Measurements from ENCODE around the gene CRYZL1.
"Not testable (repeated sequence)": the region's sequence is repeated elsewhere in the genome, so short reads cannot be mapped to it uniquely, and the experiment has no call there.

Gene CRYZL1

GRCh38 chr21:33619726-33620125 is 21.8 kb downstream of the CRYZL1 start:
- no peak for DNase-seq

- no peak for DNase-seq
Observed at GRCh38 chr21:33618407-33618806, 23.1 kb downstream of the CRYZL1 start.

- DNase-seq: not testable (repeated sequence)
Observed at GRCh38 chr21:33617565-33617964, 24.0 kb downstream of the CRYZL1 start.

GRCh38 chr21:33611006-33611744 is 30.4 kb downstream of the CRYZL1 start:
- no peak for DNase-seq

- DNase-seq: no peak
Observed at GRCh38 chr21:33608559-33608958, 33.0 kb downstream of the CRYZL1 start.

- DNase-seq: no peak
Observed at GRCh38 chr21:33598051-33598450, 43.5 kb downstream of the CRYZL1 start.

GRCh38 chr21:33588485-33589335 is 52.8 kb downstream of the CRYZL1 start, which contains the start of gene DONSON:
Gene DONSON, minus strand, starts transcription at chr21:33588684. Its CDS starts 43 bp downstream, at chr21:33588641.
- peak; percentile 87 for DNase-seq

- no peak for DNase-seq
Observed at GRCh38 chr21:33587792-33588484, 53.6 kb downstream of the CRYZL1 start.

GRCh38 chr21:33586927-33587326 is 54.6 kb downstream of the CRYZL1 start:
- DNase-seq: no peak

- DNase-seq: no peak
Observed at GRCh38 chr21:33584455-33584854, 57.1 kb downstream of the CRYZL1 start.

GRCh38 chr21:33578959-33579542 is 62.5 kb downstream of the CRYZL1 start:
- DNase-seq: no peak

- no peak for DNase-seq
Observed at GRCh38 chr21:33578214-33578613, 63.3 kb downstream of the CRYZL1 start.

- DNase-seq: not testable (repeated sequence)
Observed at GRCh38 chr21:33576741-33577141, 64.8 kb downstream of the CRYZL1 start.

- DNase-seq: no peak
Observed at GRCh38 chr21:33572350-33572749, 69.2 kb downstream of the CRYZL1 start.

GRCh38 chr21:33569991-33570390 is 71.5 kb downstream of the CRYZL1 start:
- no peak for DNase-seq

GRCh38 chr21:33568448-33568847 is 73.1 kb downstream of the CRYZL1 start:
- DNase-seq: no peak

- DNase-seq: no peak
Observed at GRCh38 chr21:33567914-33568313, 73.6 kb downstream of the CRYZL1 start.

- DNase-seq: no peak
Observed at GRCh38 chr21:33566514-33566913, 75.0 kb downstream of the CRYZL1 start.

GRCh38 chr21:33562389-33562788 is 79.2 kb downstream of the CRYZL1 start:
- no peak for DNase-seq

GRCh38 chr21:33561373-33561772 is 80.2 kb downstream of the CRYZL1 start:
- no peak for DNase-seq

- no peak for DNase-seq
Observed at GRCh38 chr21:33560965-33561364, 80.6 kb downstream of the CRYZL1 start.

GRCh38 chr21:33559813-33560212 is 81.7 kb downstream of the CRYZL1 start:
- no peak for DNase-seq

Data from activated naive CD4-positive, alpha-beta T cell treated with anti-CD3 and anti-CD28 coated beads, Interleukin-2, amount 50 U/mL, for 16 hours (primary cell).